ENCODE results near the gene ADAM10. TPM values are rescaled to one million over a fixed set of nuclear protein-coding genes. Genes with fewer than 3 reads are reported as not detected.

The ADAM10 gene
- polyA plus RNA-seq, 3 donors, result 227 to 249 (median 243) TPM

DNA sequence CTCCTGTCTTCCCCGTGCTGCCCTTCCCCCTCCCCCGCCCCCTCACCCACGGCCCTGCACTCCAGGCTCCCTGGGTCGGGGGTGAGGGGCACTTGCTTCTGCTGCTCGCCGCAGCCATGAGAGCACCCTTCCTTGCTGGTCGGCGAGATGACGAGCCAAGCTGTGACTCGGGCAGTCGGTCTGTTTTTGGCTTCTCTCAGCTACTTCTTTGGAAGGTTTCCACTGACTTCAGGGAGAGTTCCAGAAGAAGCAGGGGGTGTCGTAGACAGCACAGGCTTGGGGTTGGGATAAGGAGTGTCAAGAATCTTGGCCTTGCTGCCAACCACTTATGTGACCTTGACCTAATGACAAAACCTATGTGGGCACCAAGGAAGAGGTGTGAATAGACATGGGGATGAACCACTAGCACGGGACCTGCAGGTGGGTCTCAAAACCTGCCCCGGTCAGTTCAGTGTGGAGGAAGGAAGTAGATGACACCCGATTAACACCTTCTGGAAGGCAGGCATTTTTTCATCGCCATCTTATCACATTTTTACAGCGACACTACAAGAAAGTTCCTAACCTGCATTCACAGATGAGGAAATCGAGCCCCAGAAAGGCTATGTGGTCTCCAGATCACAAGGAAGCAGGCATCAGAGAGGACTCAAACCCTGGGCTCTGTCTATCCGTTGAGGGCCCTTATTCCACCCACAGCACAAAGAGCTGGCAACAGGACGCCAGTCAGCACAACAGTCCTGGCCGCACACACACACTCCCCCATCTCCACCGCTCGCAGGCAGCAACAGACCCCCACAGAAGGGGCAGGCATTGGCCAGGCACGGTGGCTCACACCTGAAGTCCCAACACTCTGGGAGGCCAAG, 196.8 kb downstream of the ADAM10 start:
- no peak for DNase-seq

DNA sequence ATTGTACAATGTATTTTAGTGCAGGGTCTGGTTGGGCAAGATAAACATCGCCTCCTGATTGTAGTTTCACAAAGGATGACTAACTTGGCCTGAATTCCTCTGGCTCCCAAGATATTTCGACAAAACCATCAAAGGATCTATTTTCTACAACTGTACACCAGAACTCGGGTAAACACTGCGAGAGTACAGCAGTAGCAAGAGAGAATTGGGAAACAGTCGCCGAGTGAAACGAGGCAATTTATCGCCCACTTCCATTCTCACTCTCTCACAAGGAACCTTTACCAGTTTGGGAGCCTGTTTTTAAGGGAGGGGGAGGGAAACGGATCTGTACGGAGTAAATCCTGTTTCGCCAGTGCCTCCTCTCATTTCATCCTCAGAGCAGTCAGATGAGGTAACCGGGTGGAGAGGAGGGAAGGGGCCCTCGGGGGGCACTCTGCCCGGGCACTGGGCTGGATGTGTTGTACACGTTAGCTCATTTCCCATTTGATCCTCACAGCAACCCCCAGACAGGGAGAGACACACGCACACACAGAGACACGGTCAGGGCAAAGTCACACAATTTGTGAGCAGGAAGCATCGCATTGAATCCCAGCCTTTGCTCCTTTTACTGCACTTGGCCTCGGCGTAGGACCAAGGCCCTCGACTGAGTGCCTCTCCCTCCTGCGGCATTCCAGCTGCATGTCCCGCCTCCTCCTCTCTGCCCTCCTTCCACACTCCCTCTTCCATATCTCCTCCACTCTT, 197.6 kb downstream of the ADAM10 start:
- no peak for DNase-seq

DNA sequence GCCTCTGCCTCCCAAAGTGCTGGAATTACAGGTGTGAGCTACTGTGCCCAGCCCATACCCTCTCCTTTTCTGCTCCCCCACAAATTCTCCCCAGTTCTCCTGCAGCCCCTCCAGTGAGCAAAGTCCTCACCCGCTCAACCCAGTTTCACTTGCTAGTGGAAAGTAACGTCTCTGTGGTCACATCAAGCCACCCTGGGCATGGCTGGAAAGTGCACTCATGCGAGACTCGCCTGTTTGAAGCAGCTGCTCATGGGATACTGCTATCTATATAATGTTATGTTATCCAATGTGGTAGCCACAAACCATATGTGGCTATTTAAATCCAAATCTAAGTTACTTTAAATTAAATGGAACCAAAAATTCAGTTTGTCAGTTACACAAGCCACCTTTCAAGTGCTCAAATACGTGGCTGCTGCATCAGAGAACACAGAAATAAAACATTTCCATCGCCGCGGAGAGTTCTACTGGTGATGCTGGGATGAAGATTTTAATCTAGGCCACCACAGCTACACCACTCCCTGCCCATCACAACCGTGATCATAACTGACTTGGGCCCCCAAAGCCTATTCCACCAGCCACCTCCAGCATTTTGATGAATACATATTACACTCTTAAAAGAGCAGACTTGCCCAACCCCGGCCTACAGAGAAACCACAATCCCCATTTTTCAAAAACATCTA, 198.3 kb downstream of the ADAM10 start:
- DNase-seq, result no peak

DNA sequence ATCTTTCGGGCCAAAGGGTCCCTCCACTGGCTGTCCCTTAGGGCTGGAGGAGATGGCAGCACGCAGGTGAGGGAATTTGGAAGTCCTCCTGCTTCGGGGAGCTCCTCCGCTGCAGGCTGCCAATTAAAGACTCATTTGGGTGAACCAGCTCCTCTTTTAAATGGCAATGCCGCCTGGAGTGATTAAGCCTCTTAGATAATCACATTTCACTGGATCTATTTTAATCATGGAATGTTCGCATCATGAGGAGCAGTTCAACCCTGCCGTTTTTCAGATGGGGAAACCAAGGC, 199.8 kb downstream of the ADAM10 start:
- DNase-seq, result no peak

DNA sequence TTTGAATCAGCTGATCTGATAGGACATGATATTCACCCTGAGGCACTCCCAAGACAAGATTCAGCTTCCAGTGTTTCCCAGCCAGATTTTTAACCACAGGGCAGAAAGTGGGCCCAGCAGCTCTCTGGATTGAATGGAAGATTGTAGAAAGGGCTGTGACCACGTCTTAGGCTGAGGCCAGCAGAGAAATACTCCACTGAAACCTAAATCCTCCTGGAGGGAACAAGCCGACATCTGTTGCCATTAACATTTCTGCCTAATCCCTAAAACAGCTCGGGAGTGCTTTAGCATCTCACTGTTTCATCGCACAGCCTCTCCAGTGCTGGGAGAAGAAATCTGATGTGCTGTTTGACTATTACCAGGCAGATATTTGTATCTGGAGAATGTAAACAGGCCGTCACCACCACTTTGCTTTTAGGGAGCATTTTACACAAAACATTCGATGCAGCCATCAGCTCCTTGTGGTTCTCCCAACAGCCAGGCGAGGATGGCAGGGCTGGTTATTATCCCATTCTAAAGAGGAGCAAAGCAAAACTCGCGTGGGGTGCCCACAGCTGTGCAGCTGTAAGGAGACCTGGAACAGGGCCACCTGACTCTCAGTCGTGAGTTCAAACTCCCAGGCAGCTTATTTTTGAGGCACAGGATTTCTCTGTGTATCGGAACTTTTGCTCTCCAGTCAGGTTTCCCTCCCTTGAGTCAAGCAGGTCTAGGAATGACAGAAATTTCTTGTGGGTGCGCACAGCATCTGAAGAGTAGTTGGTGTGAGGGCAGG, 200.3 kb downstream of the ADAM10 start:
- DNase-seq, result no peak

DNA sequence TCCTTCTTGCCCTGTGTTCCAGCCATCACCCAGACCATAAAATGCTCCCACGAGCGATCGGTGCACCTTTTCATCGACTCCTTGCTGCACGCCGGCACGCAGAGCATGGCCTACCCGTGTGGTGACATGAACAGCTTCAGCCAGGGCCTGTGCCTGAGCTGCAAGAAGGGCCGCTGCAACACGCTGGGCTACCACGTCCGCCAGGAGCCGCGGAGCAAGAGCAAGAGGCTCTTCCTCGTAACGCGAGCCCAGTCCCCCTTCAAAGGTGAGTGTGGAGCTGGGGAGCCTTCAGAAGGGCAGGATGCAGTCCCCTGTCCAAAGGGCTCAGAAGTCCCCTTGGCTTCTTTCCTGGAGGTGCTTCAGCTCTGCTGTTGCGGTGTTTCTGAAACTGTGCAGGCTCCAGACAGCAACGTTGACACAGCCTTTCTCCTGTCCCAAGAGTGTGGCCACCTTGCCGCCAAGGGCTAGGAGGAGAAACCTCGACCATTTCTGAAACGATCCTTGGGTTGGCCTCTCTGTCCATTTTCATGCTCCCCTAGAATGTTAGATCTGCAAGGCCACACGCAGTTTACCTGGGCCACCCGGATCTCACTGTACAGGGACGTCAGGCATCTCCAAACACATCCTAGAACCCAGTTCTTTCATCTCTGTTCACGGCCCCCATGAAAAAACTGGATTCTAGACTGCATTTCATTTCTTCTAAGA, 201.0 kb downstream of the ADAM10 start:
- DNase-seq, result no peak

DNA sequence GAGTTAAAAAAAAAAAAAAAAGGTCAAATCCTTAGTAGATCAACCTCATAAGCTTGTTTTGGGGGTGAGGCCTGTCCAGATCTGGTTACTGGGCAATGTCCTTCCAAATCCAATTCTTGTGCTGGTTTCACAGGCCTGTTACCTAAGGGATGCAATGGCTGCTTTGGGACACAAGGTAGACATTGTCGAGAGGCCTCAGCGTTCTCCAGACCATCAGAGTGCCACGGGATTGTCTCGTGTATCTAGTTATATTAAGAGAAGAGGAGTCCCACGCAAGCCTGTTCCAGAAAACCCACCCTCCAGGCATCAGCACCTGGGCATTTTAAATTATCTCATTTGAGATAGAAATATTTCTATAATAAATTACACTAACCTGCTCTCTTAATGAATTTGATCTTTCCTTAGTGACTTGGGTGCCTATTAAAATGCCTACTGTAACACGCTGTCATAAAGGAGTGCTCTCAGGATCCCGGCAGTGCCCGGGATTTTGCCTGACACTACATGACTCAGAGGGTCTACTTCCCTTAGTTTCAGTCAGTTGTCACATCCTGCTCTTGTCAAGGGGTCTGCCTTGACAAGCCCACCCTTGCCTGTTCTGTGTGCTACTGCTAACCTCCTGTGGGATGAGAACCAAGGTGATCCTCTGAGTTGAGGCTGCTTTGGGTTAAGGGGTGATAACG, 201.7 kb downstream of the ADAM10 start:
- no peak for DNase-seq

DNA sequence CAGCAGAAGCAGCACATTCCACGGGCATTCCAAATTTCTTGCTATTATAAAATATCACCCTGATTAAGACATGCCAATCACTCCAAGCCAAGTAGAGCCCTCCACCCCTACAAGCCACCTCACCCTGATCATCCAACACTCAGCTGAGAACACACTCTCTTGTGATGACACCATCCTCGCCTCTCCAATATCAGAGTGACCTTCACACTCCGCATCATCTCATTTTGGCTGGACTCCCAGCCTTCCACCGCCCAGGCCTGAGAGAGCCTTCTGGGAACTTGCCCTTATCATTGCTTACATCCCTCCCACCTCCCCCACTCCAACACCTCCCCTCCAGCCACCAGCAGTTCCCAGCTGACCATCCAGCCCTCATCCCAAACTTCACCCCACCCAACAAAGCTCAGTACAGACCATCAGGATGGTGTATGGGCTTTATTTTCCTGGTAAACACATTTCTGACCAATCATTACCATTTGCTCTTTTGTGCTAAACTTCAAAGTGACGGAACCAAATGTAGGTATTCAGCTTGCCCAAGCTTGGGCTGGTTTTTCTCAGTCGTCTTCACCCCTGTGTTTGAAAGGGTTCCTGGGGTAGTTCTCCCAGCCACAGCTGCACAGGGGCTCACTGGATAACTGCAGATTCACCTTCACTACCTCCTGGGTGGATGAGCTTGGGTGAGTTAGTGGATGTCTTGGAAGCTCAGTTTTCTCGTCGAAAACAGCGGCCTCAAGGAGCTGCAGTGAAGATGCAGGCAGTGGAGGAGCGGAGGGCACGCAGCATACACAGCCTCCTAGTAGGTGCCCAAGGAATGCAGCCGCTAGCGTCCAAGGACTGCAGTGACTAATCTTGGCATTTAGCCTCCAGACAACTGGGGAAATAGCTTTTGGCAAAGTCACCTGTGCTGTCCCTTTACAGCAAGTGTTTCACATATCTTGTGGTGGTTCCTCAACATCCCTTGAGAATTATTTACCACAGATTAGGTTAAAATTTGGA, 202.6 kb downstream of the ADAM10 start:
- no peak for DNase-seq

DNA sequence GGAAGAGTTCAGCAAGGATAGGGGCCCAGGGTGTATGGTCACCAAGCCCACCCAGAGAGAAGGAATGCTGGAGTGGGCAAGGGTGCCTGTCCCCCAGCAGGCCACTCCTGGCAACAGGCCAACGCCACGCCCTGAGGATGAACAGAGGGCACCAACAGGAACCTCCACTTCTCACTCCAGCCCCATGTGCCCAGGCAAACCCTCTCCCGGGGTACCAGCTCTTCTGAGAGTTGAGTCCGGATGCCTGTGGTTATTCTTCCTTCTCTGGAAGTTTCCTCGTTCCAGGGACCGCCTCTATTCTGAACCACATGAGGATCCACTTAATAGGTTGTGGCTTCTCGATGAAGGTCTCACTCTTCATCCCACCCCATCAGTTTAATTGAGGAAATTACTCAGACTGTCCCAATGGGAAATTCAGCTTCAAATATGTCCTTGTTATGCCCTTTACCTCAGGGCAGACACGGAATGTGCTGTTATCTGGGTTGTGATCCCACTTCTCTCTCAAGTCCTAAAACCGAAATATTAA, 203.4 kb downstream of the ADAM10 start:
- no peak for DNase-seq

DNA sequence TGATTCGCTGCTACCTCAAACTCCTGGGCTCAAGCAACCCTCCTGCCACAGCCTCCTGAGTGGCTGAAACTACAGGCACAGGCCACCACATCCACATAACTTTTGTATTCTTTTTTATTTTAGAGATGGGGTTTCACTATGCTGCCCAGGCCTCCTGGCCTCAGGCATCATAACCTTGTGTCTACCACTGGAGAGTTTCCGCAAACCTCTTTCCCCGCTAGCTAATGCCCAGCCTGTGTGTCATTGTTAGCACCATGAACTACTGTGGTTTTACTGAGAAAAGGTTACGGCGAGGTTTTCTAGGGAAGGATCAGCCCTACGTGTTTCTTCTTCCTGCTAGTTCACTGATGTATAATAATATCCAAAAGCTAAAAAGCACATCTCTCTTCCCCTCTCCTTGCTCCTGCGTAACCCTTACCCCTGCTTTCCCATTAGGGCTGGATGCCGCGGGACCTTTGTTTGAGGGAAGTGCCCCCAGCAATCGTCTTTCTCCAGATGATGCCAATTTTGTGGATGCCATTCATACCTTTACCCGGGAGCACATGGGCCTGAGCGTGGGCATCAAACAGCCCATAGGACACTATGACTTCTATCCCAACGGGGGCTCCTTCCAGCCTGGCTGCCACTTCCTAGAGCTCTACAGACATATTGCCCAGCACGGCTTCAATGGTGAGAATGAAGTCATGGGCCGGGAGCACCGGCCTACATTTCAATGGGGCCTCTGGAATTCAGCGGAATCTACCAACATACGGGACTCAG, 204.0 kb downstream of the ADAM10 start:
- DNase-seq, result no peak

DNA sequence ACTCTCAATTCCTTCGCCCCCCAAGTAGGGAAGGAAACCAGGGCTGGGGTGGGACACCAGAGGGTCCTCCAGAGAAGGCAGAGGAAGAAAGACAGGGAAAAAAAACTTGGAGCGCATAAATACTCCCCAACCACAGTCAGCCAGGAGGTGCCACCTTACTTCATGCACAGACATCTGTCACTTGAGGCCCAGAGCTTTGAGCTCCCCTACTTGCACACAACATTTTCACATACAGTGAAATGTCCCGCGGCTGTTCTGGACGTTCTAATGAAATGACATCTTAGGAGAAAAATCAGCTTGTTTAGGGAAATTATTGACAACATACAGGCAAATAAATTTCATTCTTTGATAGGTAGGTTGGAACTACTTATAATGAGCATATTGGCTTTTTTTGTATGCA, 204.8 kb downstream of the ADAM10 start:
- no peak for DNase-seq

DNA sequence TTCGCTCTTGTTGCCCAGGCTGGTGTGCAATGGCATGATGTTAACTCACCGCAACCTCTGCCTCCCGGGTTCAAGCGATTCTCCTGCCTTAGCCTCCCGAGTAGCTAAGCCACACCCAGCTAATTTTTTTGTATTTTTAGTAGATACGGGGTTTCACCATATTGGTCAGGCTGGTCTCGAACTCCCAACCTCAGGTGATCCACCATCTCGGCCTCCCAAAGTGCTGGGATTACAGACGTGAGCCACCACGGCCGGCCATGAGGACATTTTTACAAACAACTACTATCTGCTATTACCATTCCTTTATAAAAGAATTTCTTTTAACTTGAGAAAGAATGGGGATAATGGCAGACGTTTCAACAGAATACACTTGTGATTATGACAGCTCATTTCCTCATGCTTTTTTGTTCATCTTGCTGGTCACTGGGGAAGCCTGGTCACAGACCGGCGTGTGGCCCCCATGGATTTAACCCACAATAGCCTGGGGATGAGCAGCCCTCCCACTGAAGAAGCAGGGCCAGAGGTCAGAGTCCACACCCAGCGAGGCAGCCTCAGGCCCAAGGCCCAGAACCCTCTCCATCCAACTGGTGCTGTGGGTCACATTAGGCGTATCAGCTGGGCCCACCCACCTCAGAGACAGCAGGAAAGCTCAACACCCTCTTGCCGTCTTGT, 205.7 kb downstream of the ADAM10 start:
- DNase-seq, result no peak

DNA sequence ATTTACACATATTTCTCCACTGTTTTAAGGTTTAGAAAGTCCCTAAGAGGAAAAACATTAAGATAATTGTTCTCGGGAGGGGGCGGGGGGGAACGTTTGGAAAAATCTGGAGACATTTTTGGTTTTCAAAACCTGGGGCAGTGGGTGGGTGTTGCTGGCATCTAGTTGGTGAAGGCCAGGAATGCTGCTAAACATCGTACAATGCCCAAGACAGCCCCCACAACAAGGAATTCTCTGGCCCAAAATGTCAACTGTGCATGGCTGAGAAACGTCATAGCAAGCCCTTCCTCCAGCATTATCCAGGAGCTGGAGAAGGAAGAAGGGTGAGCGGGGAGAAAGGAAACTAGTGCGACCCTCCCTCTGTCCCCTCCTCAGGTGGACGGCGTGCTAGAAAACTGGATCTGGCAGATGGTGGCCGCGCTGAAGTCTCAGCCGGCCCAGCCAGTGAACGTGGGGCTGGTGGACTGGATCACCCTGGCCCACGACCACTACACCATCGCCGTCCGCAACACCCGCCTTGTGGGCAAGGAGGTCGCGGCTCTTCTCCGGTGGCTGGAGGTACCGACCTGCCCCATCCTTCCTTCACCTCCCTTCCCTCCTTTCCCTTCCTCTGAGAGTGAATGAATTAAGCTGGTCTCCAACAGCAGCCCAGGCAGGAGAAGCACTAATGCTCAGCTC, 208.0 kb downstream of the ADAM10 start:
- no peak for DNase-seq

DNA sequence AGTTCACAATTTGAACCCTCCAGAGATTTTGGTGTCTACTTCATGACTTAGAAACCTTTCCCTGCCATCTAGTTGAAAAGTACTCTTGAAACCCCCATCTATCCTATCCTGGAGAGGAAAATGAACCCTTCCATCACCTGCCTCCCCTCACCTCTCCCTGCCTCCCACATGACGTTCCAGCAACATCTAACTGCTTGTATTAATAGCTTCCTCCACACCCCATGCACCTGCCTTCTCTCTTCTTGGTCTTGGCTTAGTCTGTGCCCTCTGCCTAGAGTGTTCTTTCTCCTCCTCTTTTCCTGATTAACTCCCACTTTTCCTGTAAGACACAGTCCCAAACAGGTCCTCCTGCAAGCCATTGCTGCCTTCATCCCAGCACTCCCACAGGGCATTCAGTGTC, 210.0 kb downstream of the ADAM10 start:
- no peak for DNase-seq

DNA sequence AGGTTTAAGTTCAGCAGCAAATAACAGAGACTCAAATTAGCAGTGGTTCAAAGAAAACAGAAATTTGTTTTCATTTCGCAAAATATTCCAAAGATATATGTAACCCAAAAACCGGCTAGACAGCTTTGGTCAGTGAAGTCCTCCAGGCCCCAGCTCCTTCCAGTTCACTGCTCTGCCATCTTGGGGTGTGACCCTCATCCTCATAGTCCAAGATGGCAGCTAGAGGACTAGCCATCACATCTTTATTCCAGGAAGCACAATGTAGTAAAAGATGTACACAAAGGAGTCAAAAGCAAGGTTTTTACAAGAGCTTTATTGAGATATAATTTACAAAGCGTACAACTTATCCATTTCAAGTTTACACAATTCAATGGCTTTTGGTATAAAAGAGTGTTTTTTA, 210.6 kb downstream of the ADAM10 start:
- no peak for DNase-seq
